Limb (tissue), 2 donors: ENCODE results near the gene ABHD17C.

ENCODE experiments used
- DNase-seq, 2 donors: peaks; one replicate each; pipeline ENCODE4 v3.0.0-alpha.2; 2016; ENCODE audit errors: extremely low spot score in 2 of 2

The ABHD17C gene

GRCh38 chr15:80689716-80690115 lies 5.4 kb upstream of the ABHD17C start:
- DNase-seq, result no peak

GRCh38 chr15:80691575-80691974 lies 3.5 kb upstream of the ABHD17C start:
- no peak for DNase-seq

GRCh38 chr15:80693682-80694610 lies 1.2 kb upstream of the ABHD17C start:
- peak in 1 of 2 donors; percentile 30 for DNase-seq

GRCh38 chr15:80694611-80695098 lies 455 bp upstream of the ABHD17C start:
- peak; percentile 28 to 64 for DNase-seq

- DNase-seq, result peak in 1 of 2 donors; percentile 34
Measured at GRCh38 chr15:80695911-80696661, 976 bp downstream of the ABHD17C start.

- no peak for DNase-seq
Measured at GRCh38 chr15:80697075-80697685, 2.1 kb downstream of the ABHD17C start.

- no peak for DNase-seq
Measured at GRCh38 chr15:80698676-80699075, 3.6 kb downstream of the ABHD17C start.

GRCh38 chr15:80699981-80700380 lies 4.9 kb downstream of the ABHD17C start:
- DNase-seq, result no peak

- DNase-seq, result no peak
Measured at GRCh38 chr15:80701676-80702311, 6.7 kb downstream of the ABHD17C start.

GRCh38 chr15:80703081-80703480 lies 8.0 kb downstream of the ABHD17C start:
- DNase-seq, result no peak

- DNase-seq, result no peak
Measured at GRCh38 chr15:80703965-80704364, 8.9 kb downstream of the ABHD17C start.

- DNase-seq, result no peak
Measured at GRCh38 chr15:80706161-80706560, 11.1 kb downstream of the ABHD17C start.

- DNase-seq, result no peak
Measured at GRCh38 chr15:80709542-80709941, 14.4 kb downstream of the ABHD17C start.

GRCh38 chr15:80710635-80711554 lies 15.8 kb downstream of the ABHD17C start:
- no peak for DNase-seq

- no peak for DNase-seq
Measured at GRCh38 chr15:80711886-80712285, 16.8 kb downstream of the ABHD17C start.

GRCh38 chr15:80712956-80713355 lies 17.8 kb downstream of the ABHD17C start:
- DNase-seq, result no peak

- DNase-seq, result no peak
Measured at GRCh38 chr15:80721476-80721875, 26.4 kb downstream of the ABHD17C start.

GRCh38 chr15:80722811-80723210 lies 27.7 kb downstream of the ABHD17C start:
- no peak for DNase-seq

- DNase-seq, result no peak
Measured at GRCh38 chr15:80727196-80727595, 32.1 kb downstream of the ABHD17C start.

- no peak for DNase-seq
Measured at GRCh38 chr15:80727596-80727995, 32.5 kb downstream of the ABHD17C start.
